ENCODE measurements around the gene ANKRD13C. TPM values are rescaled to one million over a fixed set of nuclear protein-coding genes. Genes with fewer than 3 reads are reported as not detected.

ANKRD13C gene
- polyA plus RNA-seq, 1 donor (not counting 4 experiments of a cell fraction or from before 2014, with no cell fraction given) = 13.4 TPM

- peak overlapping the region; percentile 75 to 99 (median 89) for H3K4me3 ChIP-seq (ENCODE audit: control insufficient read depth in 2 of 3, extremely low read depth in 1 of 3, insufficient read depth in 2 of 3, low read depth in 1 of 3, low read length in 3 of 3)
- peak overlapping the region; percentile 97 for H3K4me2 ChIP-seq (ENCODE audit: control insufficient read depth, extremely low read depth, insufficient read depth, low read depth, low read length)
- H3K9ac ChIP-seq (ENCODE audit: control insufficient read depth, extremely low read depth, insufficient read depth, low read length) = peak overlapping the region; percentile 98
- FAIRE-seq (no peak), DNase-seq (ENCODE audit: low read depth, low spot score) (no peak)
- H3K27ac ChIP-seq (ENCODE audit: control insufficient read depth, insufficient read depth, low read length) = peak overlapping the region; percentile 96
- no peaks in the 10 kb centered on the region for H3K9me1 ChIP-seq (ENCODE audit: control insufficient read depth, extremely low read depth, insufficient read depth, low read length)
- H3K79me2 ChIP-seq (ENCODE audit: control insufficient read depth, insufficient read depth, low read length) = peaks cover 90% of the 10 kb centered on the region
- H3K36me3 ChIP-seq (ENCODE audit: control insufficient read depth in 2 of 2, extremely low read depth in 1 of 2, insufficient read depth in 2 of 2, low read length in 2 of 2) = peaks cover 8 to 15% of the 10 kb centered on the region in 2 experiments
- H3K4me1 ChIP-seq (ENCODE audit: control insufficient read depth, extremely low read depth, insufficient read depth, low read length) = peaks cover 18% of the 10 kb centered on the region
- no peaks in the 10 kb centered on the region for H3K27me3 ChIP-seq (ENCODE audit: control insufficient read depth, extremely low read depth, insufficient read depth, low read length)
- H2AFZ ChIP-seq (ENCODE audit: control insufficient read depth, low read length) = peak overlapping the region; percentile 74
- dilution Hi-C loops (cut with MboI; ENCODE audit: extremely low pct_ligation_motif_present, low sequenced_read_pairs) = no loop called here
- TF ChIP-seq CTCF (optimal IDR thresholded peaks at IDR 0.05 in 1 of 3, IDR thresholded peaks at IDR 0.05 in 1 of 3, conservative IDR thresholded peaks at IDR 0.05 in 1 of 3; ENCODE audit: extremely low read depth in 1 of 3, insufficient read depth in 2 of 3, low read length in 3 of 3) = no peak
- TF ChIP-seq EZH2 (IDR thresholded peaks at IDR 0.05; ENCODE audit: low read length) = no peak
- no peaks in the 10 kb centered on the region for H3K9me3 ChIP-seq (ENCODE audit: control insufficient read depth, low read depth, low read length)
- H4K20me1 ChIP-seq (ENCODE audit: control insufficient read depth, extremely low read depth, insufficient read depth, low read length) = no peaks in the 10 kb centered on the region
These were observed 133.8 kb downstream of the ANKRD13C start for GRCh38 chr1:70220517-70221237.

- DNase-seq (ENCODE audit: low read depth, low spot score) = no peak
- Histone ChIP-seq H3K4me2 (ENCODE audit: control insufficient read depth, extremely low read depth, insufficient read depth, low read depth, low read length) (no peak overlapping the region), H3K36me3 (ENCODE audit: control insufficient read depth in 2 of 2, extremely low read depth in 1 of 2, insufficient read depth in 2 of 2, low read length in 2 of 2) (peaks cover 8 to 14% of the 10 kb centered on the region in 2 experiments), H2AFZ (ENCODE audit: control insufficient read depth, low read length) (no peak overlapping the region), H3K79me2 (ENCODE audit: control insufficient read depth, insufficient read depth, low read length) (peaks cover 90% of the 10 kb centered on the region), H3K9ac (ENCODE audit: control insufficient read depth, extremely low read depth, insufficient read depth, low read length) (no peak overlapping the region), H3K27me3 (ENCODE audit: control insufficient read depth, extremely low read depth, insufficient read depth, low read length) (no peaks in the 10 kb centered on the region), H4K20me1 (ENCODE audit: control insufficient read depth, extremely low read depth, insufficient read depth, low read length) (no peaks in the 10 kb centered on the region), H3K4me1 (ENCODE audit: control insufficient read depth, extremely low read depth, insufficient read depth, low read length) (peaks cover 18% of the 10 kb centered on the region), H3K9me1 (ENCODE audit: control insufficient read depth, extremely low read depth, insufficient read depth, low read length) (no peaks in the 10 kb centered on the region), H3K4me3 (ENCODE audit: control insufficient read depth in 2 of 3, extremely low read depth in 1 of 3, insufficient read depth in 2 of 3, low read depth in 1 of 3, low read length in 3 of 3) (no peak overlapping the region), H3K27ac (ENCODE audit: control insufficient read depth, insufficient read depth, low read length) (no peak overlapping the region), H3K9me3 (ENCODE audit: control insufficient read depth, low read depth, low read length) (no peaks in the 10 kb centered on the region)
- FAIRE-seq = no peak
- dilution Hi-C loops (cut with MboI; ENCODE audit: extremely low pct_ligation_motif_present, low sequenced_read_pairs) = no loop called here
- TF ChIP-seq CTCF (optimal IDR thresholded peaks at IDR 0.05 in 1 of 3, IDR thresholded peaks at IDR 0.05 in 1 of 3, conservative IDR thresholded peaks at IDR 0.05 in 1 of 3; ENCODE audit: extremely low read depth in 1 of 3, insufficient read depth in 2 of 3, low read length in 3 of 3) (no peak), EZH2 (IDR thresholded peaks at IDR 0.05; ENCODE audit: low read length) (no peak)
These were observed 134.5 kb downstream of the ANKRD13C start for GRCh38 chr1:70220015-70220414.

All from keratinocyte (primary cell).